GM19324 (cell line): ENCODE data around the gene SNCG.
"Not testable (repeated sequence)": the region's sequence is repeated elsewhere in the genome, so short reads cannot be mapped to it uniquely, and the experiment has no call there.

ENCODE experiments used
- ATAC-seq: cut with Tn5 transposase; IDR thresholded peaks from one replicate; pipeline ENCODE4 v1.9.1; 2021; ENCODE audit warnings: mild to moderate bottlenecking, moderate library complexity; ENCODE audit not compliant: unreplicated experiment, low FRiP score

SNCG gene

GRCh38 chr10:86944471-86944870, 13.9 kb upstream of the SNCG start:
- ATAC-seq = no peak

- ATAC-seq = no peak
These were observed 13.5 kb upstream of the SNCG start for GRCh38 chr10:86944907-86945306.

- no peak for ATAC-seq
These were observed 12.8 kb upstream of the SNCG start for GRCh38 chr10:86945361-86946212.

- no peak for ATAC-seq
These were observed 11.9 kb upstream of the SNCG start for GRCh38 chr10:86946213-86947155.

GRCh38 chr10:86947806-86948205, 10.6 kb upstream of the SNCG start:
- ATAC-seq = not testable (repeated sequence)

- no peak for ATAC-seq
These were observed 8.1 kb upstream of the SNCG start for GRCh38 chr10:86950349-86950748.

- ATAC-seq = no peak
These were observed 7.1 kb upstream of the SNCG start for GRCh38 chr10:86951184-86951761.

GRCh38 chr10:86952106-86952505, 6.3 kb upstream of the SNCG start:
- no peak for ATAC-seq

GRCh38 chr10:86952697-86953096, 5.7 kb upstream of the SNCG start:
- not testable (repeated sequence) for ATAC-seq

GRCh38 chr10:86953747-86954680, 4.4 kb upstream of the SNCG start:
- no peak for ATAC-seq

- no peak for ATAC-seq
These were observed 3.5 kb upstream of the SNCG start for GRCh38 chr10:86954681-86955500.

- no peak for ATAC-seq
These were observed 2.8 kb upstream of the SNCG start for GRCh38 chr10:86955501-86956194.

GRCh38 chr10:86956195-86956847, 2.1 kb upstream of the SNCG start:
- ATAC-seq = no peak

GRCh38 chr10:86956848-86957448, 1.5 kb upstream of the SNCG start:
- no peak for ATAC-seq

- ATAC-seq = no peak
These were observed 806 bp upstream of the SNCG start, which contains the start of gene MMRN2 for GRCh38 chr10:86957471-86958115. Gene MMRN2, minus strand, starts transcription at chr10:86957615. Its CDS starts 74 bp downstream, at chr10:86957541.

GRCh38 chr10:86958901-86959736, 720 bp downstream of the SNCG start:
- ATAC-seq = no peak
